ENCODE data around the gene BEND3. TPM values are rescaled to one million over a fixed set of nuclear protein-coding genes. Genes with fewer than 3 reads are reported as not detected.
A peak's percentile ranks its signal among the peaks of the same experiment; 100 is the strongest.

The BEND3 gene
- total and polyA plus RNA-seq, 4 donors: 2.3 to 4.3 (median 3.4) TPM

- Histone ChIP-seq H3K36me3 (ENCODE audit: control insufficient read depth, insufficient read depth, low read length) (peaks cover 4% of the 10 kb centered on the region), H3K4me3 (ENCODE audit: low read depth, low read length) (no peak overlapping the region), H3K27me3 (ENCODE audit: control insufficient read depth, insufficient read depth, low read length) (no peaks in the 10 kb centered on the region), H3K4me1 (ENCODE audit: control insufficient read depth, insufficient read depth, low read length) (peaks cover 9% of the 10 kb centered on the region), H3K27ac (ENCODE audit: low read depth, low read length) (peak overlapping the region; percentile 3), H3K9me3 (ENCODE audit: control insufficient read depth, insufficient read depth, low read length) (no peaks in the 10 kb centered on the region)
- 22% methylated on average over 5 of the region's 6 CpGs for WGBS (ENCODE audit: insufficient coverage)
- DNase-seq (ENCODE audit: low read depth in 4 of 6, low spot score in 6 of 6): peak in 5 of 6 donors; percentile 13 to 96 (median 32)
Observed at GRCh38 chr6:107075951-107076381, 39.3 kb downstream of the BEND3 start.

DNA sequence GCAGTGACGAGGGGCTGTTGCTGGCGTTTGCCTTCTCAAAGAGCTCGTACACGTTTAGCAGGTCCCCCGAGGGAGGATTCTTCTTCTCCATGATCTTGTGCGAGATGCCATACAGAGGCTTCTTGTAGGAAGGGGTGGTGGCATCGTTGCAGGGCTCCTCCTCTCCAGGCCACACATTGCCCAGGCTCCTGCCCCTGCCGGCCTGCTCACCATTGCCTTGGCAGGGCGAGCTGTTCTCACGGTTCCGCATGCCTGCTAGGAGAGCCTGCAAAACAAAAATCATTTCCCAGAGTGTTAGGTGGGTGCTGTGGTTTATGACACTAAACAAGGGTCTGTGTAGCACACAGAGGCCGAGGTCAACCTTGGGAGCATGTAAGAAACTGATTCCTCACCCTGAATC lies 44.6 kb downstream of the BEND3 start:
- Histone ChIP-seq H3K4me1 (ENCODE audit: control insufficient read depth, insufficient read depth, low read length) (no peaks in the 10 kb centered on the region), H3K27me3 (ENCODE audit: control insufficient read depth, insufficient read depth, low read length) (no peaks in the 10 kb centered on the region), H3K36me3 (ENCODE audit: control insufficient read depth, insufficient read depth, low read length) (peaks cover 38% of the 10 kb centered on the region), H3K27ac (ENCODE audit: low read depth, low read length) (no peak overlapping the region), H3K9me3 (ENCODE audit: control insufficient read depth, insufficient read depth, low read length) (no peaks in the 10 kb centered on the region), H3K4me3 (ENCODE audit: low read depth, low read length) (no peak overlapping the region)
- WGBS (ENCODE audit: insufficient coverage): 94% methylated on average over 6 of the region's 12 CpGs
- no peak for DNase-seq (ENCODE audit: low read depth in 4 of 6, low spot score in 6 of 6)

DNA sequence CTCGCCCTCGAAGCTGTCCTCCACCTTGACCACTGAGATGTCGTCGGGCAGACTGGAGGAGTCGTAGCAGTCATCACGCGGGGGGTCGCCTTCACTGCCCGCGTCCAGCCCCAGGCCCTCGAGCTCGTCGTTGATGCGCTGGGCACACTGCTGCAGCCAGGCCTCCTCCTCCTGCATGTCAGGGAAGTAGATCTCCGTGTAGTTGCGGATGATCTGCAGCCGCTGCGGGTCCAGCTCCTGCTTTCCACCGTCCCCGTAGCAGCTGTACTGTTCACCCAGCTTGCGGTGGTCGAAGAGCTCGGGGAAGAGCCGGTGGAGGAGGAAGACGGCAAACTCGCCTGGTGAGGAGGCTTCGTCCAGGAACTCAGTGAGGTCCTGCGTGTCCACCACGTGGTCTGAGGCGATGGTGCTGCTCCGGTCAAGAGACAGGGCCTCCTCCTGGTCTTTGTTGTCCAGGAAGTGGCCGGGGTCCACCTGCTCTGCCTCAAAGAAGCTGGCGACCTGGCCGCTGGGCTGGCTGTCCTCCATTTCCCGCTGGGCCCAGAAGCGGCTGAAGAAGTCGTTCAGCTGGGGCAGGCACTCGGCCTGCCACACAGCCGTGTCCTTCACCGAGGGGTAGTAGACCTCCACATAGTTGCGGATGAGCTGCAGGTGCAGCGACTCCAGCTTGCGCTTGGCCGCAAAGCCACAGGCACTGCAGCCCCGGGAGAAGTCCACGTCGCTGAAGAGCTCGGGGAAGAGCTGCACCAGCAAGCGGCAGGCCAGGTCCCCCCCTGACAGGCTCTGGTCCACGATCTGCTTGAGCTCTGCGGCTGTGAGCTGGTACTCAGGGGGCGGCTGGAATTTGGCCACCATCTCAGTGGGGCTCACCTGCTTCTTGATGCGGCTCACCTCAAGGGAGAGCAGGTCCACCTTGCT lies 45.4 kb downstream of the BEND3 start:
- WGBS (ENCODE audit: insufficient coverage): 96% methylated on average over 53 of the region's 53 CpGs
- Histone ChIP-seq H3K36me3 (ENCODE audit: control insufficient read depth, insufficient read depth, low read length) (peaks cover 38% of the 10 kb centered on the region), H3K4me1 (ENCODE audit: control insufficient read depth, insufficient read depth, low read length) (no peaks in the 10 kb centered on the region), H3K4me3 (ENCODE audit: low read depth, low read length) (no peak overlapping the region), H3K27ac (ENCODE audit: low read depth, low read length) (no peak overlapping the region), H3K27me3 (ENCODE audit: control insufficient read depth, insufficient read depth, low read length) (no peaks in the 10 kb centered on the region), H3K9me3 (ENCODE audit: control insufficient read depth, insufficient read depth, low read length) (no peaks in the 10 kb centered on the region)
- no peak for DNase-seq (ENCODE audit: low read depth in 4 of 6, low spot score in 6 of 6)

GRCh38 chr6:107068691-107069630 lies 46.4 kb downstream of the BEND3 start:
- no peaks in the 10 kb centered on the region for H3K4me1 ChIP-seq (ENCODE audit: control insufficient read depth, insufficient read depth, low read length)
- no peak overlapping the region for H3K27ac ChIP-seq (ENCODE audit: low read depth, low read length)
- H3K9me3 ChIP-seq (ENCODE audit: control insufficient read depth, insufficient read depth, low read length): no peaks in the 10 kb centered on the region
- peaks cover 38% of the 10 kb centered on the region for H3K36me3 ChIP-seq (ENCODE audit: control insufficient read depth, insufficient read depth, low read length)
- H3K27me3 ChIP-seq (ENCODE audit: control insufficient read depth, insufficient read depth, low read length): no peaks in the 10 kb centered on the region
- no peak for DNase-seq (ENCODE audit: low read depth in 4 of 6, low spot score in 6 of 6)
- WGBS (ENCODE audit: insufficient coverage): 97% methylated on average over 69 of the region's 69 CpGs
- no peak overlapping the region for H3K4me3 ChIP-seq (ENCODE audit: low read depth, low read length)

DNA sequence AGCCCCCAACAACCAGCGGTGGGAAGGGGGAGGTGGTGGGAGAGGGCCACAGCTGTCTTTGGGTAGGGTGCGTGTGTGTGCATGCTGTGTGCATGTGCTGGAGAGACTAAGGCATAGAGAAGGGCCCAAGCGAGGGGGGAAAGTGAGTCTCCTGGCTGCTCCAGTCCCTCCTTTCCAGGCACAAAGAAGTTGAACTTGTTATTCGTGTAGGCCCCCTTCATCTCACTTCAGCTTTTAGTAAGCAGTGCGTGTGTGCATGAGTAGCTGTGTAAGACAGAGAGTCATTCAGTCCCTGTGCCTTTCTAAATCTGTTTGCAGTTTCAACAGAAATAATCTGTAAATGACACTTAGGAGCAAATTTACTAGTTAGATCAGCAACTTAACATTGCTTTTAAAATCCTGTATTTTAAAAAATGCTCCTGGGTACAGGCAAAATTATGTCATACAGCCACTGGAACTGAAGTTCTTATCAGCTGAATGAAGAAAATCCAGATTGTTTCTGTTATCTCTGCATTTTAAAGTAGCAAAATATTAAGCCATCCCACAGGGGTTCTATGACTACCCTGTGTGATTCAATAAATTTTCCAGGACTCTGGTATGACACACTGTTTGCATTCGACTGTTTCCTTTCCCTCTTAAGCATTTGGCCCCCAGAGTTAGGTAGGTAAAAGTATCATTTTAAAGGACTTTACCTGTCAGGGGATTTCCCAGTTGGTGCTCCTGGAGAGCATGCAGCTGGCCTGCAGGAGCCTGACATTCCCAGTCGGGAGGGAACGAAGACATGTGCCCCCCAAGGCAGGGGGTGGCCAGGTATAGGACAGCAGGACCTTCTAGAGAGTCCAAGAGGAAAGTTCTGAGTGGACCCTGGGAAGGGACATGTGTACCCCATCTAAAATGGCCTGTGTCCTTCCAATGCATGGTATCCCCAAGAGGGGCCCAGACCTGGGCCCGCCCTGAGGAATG lies 48.3 kb downstream of the BEND3 start:
- WGBS (ENCODE audit: insufficient coverage): 92% methylated on average over 4 of the region's 9 CpGs
- H3K36me3 ChIP-seq (ENCODE audit: control insufficient read depth, insufficient read depth, low read length): peaks cover 38% of the 10 kb centered on the region

GRCh38 chr6:107064579-107065065 lies 50.7 kb downstream of the BEND3 start:
- Histone ChIP-seq H3K4me3 (ENCODE audit: low read depth, low read length) (no peak overlapping the region), H3K27me3 (ENCODE audit: control insufficient read depth, insufficient read depth, low read length) (no peaks in the 10 kb centered on the region), H3K36me3 (ENCODE audit: control insufficient read depth, insufficient read depth, low read length) (peaks cover 21% of the 10 kb centered on the region), H3K27ac (ENCODE audit: low read depth, low read length) (no peak overlapping the region), H3K4me1 (ENCODE audit: control insufficient read depth, insufficient read depth, low read length) (no peaks in the 10 kb centered on the region), H3K9me3 (ENCODE audit: control insufficient read depth, insufficient read depth, low read length) (no peaks in the 10 kb centered on the region)
- DNase-seq (ENCODE audit: low read depth in 4 of 6, low spot score in 6 of 6): no peak
- 65% methylated on average over 5 of the region's 6 CpGs for WGBS (ENCODE audit: insufficient coverage)

More for the DNA sequence above, 48.3 kb downstream of the BEND3 start:
- Histone ChIP-seq H3K4me3 (ENCODE audit: low read depth, low read length) (no peak overlapping the region), H3K27me3 (ENCODE audit: control insufficient read depth, insufficient read depth, low read length) (no peaks in the 10 kb centered on the region), H3K4me1 (ENCODE audit: control insufficient read depth, insufficient read depth, low read length) (no peaks in the 10 kb centered on the region), H3K27ac (ENCODE audit: low read depth, low read length) (no peak overlapping the region), H3K9me3 (ENCODE audit: control insufficient read depth, insufficient read depth, low read length) (no peaks in the 10 kb centered on the region)
- DNase-seq (ENCODE audit: low read depth in 4 of 6, low spot score in 6 of 6): no peak

GRCh38 chr6:107062691-107063090 lies 52.6 kb downstream of the BEND3 start:
- no peak for DNase-seq (ENCODE audit: low read depth in 4 of 6, low spot score in 6 of 6)
- H3K27ac ChIP-seq (ENCODE audit: low read depth, low read length): no peak overlapping the region
- no peaks in the 10 kb centered on the region for H3K9me3 ChIP-seq (ENCODE audit: control insufficient read depth, insufficient read depth, low read length)
- peaks cover 6% of the 10 kb centered on the region for H3K36me3 ChIP-seq (ENCODE audit: control insufficient read depth, insufficient read depth, low read length)
- H3K27me3 ChIP-seq (ENCODE audit: control insufficient read depth, insufficient read depth, low read length): no peaks in the 10 kb centered on the region
- H3K4me3 ChIP-seq (ENCODE audit: low read depth, low read length): no peak overlapping the region
- no peaks in the 10 kb centered on the region for H3K4me1 ChIP-seq (ENCODE audit: control insufficient read depth, insufficient read depth, low read length)
- WGBS (ENCODE audit: insufficient coverage): 80% methylated on average over 2 of the region's 3 CpGs

DNA sequence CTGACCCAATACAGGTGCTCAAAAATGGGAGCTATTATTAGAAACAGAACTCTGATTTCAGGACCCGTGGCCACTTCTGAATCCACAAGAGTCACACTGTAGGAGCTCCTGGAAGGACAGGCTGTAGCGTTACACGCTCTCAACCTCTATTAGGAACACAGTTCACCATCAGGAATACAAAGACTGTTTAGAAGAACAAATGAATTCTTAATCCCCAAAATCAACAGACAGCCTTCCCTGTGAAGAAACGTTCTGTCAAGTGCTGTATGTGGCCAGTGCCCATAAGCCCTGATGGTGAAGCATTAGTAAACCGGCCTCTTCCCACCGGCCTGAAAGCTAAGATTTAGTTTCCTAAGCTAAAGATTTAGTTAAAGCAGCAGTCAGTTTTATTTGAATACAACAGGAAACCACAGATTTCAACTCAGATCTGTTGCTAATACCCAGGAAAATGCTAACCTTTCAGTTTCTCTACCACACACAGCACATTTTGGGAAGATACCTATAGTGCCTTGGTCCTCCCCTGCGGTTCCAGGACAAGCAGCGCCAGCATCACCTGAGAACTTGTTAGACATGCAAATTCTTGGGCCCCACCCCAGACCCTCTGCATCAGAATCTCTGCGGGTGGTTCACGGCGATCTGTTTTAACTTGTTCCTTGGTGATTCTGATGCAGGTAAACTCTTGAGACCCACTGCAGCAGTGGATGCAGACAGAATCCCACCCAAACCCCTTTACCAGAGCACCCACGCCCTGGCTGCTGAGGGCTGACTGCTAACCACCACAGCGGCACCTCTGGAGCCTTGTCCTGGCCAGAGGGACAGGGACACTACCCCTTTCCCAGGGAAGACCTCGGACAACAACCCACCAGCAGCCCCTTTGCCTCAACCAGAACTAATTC lies 53.9 kb downstream of the BEND3 start:
- Histone ChIP-seq H3K27ac (ENCODE audit: low read depth, low read length) (no peak overlapping the region), H3K36me3 (ENCODE audit: control insufficient read depth, insufficient read depth, low read length) (no peaks in the 10 kb centered on the region), H3K27me3 (ENCODE audit: control insufficient read depth, insufficient read depth, low read length) (no peaks in the 10 kb centered on the region), H3K9me3 (ENCODE audit: control insufficient read depth, insufficient read depth, low read length) (no peaks in the 10 kb centered on the region), H3K4me3 (ENCODE audit: low read depth, low read length) (no peak overlapping the region), H3K4me1 (ENCODE audit: control insufficient read depth, insufficient read depth, low read length) (no peaks in the 10 kb centered on the region)
- no peak for DNase-seq (ENCODE audit: low read depth in 4 of 6, low spot score in 6 of 6)
- 39% methylated on average over 11 of the region's 14 CpGs for WGBS (ENCODE audit: insufficient coverage)
